ENCODE results near the gene ZNF57. TPM values are rescaled to one million over a fixed set of nuclear protein-coding genes. Genes with fewer than 3 reads are reported as not detected.
A peak's percentile ranks its signal among the peaks of the same experiment; 100 is the strongest.
"Not testable (repeated sequence)": the region's sequence is repeated elsewhere in the genome, so short reads cannot be mapped to it uniquely, and the experiment has no call there.

ZNF57 gene
- total RNA-seq, 1 donor from 2014 or later: 3.2 TPM

DNA sequence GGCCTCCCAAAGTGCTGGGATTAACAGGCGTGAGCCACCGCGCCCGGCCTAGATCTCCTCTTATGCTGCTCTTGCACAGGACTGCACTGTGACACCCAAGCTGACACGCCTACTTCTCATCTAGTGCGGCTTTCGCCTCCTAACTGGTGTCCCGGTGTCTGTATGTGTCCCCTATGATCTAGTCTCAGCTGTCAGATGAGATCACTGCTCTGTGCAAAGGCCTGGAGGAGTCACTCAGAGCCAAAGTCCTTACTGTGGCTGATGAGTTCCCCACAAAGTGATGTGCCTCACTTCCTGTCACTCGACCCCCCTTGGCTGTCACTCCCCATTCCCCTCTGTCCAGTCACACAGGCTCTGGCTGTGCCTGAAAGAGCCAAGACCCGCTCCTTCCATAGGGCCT lies 31.1 kb upstream of the ZNF57 start:
- intact Hi-C loops (cut with micrococcal nuclease): loop anchor here (10.0 kb wide), 1 partner anchor 225 kb away; no protein-coding TSS in a partner anchor
- Histone ChIP-seq H3K27me3 (ENCODE audit: low read depth) (no peaks in the 10 kb centered on the region), H3K4me1 (no peaks in the 10 kb centered on the region), H3K27ac (replicated peaks) (no peak overlapping the region), H3K4me3 (no peak overlapping the region), H3K9me3 (replicated peaks) (no peaks in the 10 kb centered on the region), H3K36me3 (no peaks in the 10 kb centered on the region)
- TF ChIP-seq, protein P1, sequence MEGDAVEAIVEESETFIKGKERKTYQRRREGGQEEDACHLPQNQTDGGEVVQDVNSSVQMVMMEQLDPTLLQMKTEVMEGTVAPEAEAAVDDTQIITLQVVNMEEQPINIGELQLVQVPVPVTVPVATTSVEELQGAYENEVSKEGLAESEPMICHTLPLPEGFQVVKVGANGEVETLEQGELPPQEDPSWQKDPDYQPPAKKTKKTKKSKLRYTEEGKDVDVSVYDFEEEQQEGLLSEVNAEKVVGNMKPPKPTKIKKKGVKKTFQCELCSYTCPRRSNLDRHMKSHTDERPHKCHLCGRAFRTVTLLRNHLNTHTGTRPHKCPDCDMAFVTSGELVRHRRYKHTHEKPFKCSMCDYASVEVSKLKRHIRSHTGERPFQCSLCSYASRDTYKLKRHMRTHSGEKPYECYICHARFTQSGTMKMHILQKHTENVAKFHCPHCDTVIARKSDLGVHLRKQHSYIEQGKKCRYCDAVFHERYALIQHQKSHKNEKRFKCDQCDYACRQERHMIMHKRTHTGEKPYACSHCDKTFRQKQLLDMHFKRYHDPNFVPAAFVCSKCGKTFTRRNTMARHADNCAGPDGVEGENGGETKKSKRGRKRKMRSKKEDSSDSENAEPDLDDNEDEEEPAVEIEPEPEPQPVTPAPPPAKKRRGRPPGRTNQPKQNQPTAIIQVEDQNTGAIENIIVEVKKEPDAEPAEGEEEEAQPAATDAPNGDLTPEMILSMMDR (IDR thresholded peaks at IDR 0.05; ENCODE audit: borderline replicate concordance): no peak
- no peak for DNase-seq

GRCh38 chr19:2872175-2872574 lies 28.6 kb upstream of the ZNF57 start:
- not testable (repeated sequence) for H3K36me3 ChIP-seq; H3K27ac ChIP-seq (replicated peaks); DNase-seq; H3K4me1 ChIP-seq; H3K4me3 ChIP-seq; H3K27me3 ChIP-seq (ENCODE audit: low read depth)
- intact Hi-C loops (cut with micrococcal nuclease): loop anchor here (10.0 kb wide), 1 partner anchor 227 kb away; no protein-coding TSS in a partner anchor
- TF ChIP-seq, protein P1 (IDR thresholded peaks at IDR 0.05; ENCODE audit: borderline replicate concordance): peak; percentile 33
- peaks cover 18% of the 10 kb centered on the region for H3K9me3 ChIP-seq (replicated peaks)

DNA sequence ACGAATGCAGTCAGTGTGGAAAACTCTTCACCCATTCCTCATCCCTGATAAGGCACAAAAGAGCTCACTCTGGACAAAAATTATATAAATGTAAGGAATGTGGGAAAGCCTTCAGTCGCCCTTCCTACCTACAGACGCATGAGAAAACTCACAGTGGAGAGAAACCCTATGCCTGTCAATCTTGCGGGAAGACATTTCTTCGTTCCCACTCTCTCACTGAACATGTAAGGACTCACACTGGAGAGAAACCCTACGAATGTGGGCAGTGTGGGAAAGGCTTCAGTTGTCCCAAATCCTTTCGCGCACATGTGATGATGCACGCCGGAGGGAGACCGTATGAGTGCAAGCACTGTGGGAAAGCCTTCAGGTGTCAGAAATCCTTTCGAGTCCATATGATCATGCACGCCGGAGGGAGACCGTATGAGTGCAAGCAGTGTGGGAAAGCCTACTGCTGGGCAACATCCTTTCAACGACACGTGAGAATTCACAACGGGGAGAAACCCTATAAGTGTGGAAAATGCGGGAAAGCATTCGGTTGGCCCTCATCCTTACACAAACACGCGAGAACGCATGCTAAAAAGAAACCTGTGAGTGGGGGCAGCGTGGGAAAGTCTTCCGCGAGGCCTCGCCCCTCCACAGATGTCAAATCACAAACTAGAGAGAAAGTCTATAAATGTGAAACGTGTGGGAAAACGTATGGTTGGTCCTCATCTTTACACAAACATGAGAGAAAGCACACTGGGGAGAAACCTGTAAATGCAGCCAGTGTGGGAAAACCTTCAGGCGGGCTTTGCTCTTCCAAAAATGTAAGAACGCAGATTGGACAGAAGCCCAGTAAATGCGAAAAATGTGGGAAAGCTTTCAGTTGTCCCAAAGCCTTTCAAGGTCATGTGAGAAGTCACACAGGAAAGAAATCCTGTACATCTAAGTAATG lies 23.1 kb upstream of the ZNF57 start:
- H3K4me1 ChIP-seq: no peaks in the 10 kb centered on the region
- no peaks in the 10 kb centered on the region for H3K36me3 ChIP-seq

DNA sequence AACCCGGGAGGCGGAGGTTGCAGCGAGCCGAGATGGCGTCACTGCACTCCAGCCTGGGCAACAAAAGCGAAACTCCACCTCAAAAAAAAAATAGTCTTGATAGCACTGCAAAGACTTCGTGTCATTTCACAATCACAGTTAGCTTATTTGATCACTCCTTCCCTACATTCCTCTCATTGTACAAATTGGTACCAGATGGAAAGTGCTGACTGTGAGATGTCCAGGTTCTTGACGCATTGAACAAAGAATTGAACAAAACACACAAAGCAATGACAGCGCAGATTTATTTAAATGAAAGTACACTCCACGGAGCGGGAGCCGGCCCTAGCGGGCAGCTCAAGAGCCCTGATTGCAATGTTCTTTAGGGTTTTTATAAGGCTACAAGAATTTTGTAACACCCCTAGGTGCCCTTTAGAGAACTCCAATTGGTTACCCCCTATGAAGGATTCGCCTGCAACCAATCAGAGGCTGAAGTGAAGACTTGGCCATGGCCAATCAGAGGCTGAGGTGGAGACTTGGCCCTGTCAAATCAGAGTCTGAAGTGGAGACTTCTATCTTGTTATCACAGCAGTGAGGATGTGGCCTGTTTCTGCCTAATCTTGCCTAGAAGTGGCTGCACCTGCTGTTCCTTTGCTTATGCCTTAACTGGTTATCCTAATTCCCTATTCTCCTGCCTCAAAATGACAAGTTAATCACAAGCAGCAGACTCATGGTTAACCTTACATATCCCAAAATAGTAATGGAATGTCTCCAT lies 16.9 kb upstream of the ZNF57 start:
- intact Hi-C loops (cut with micrococcal nuclease): no loop called here
- H3K27ac ChIP-seq (replicated peaks): no peak overlapping the region
- H3K4me1 ChIP-seq: no peaks in the 10 kb centered on the region

More for the DNA sequence above, 23.1 kb upstream of the ZNF57 start:
- Histone ChIP-seq H3K27ac (replicated peaks) (no peak overlapping the region), H3K9me3 (replicated peaks) (peaks cover 39% of the 10 kb centered on the region), H3K27me3 (ENCODE audit: low read depth) (no peaks in the 10 kb centered on the region), H3K4me3 (no peak overlapping the region)
- TF ChIP-seq, protein P1 (IDR thresholded peaks at IDR 0.05; ENCODE audit: borderline replicate concordance): no peak
- intact Hi-C loops (cut with micrococcal nuclease): loop anchor here (10.0 kb wide), 1 partner anchor 233 kb away; no protein-coding TSS in a partner anchor
- no peak for DNase-seq

GRCh38 chr19:2885736-2886135 lies 15.0 kb upstream of the ZNF57 start:
- no peaks in the 10 kb centered on the region for H3K9me3 ChIP-seq (replicated peaks)
- TF ChIP-seq, protein P1 (IDR thresholded peaks at IDR 0.05; ENCODE audit: borderline replicate concordance): no peak
- H3K27ac ChIP-seq (replicated peaks): no peak overlapping the region
- no peak overlapping the region for H3K4me3 ChIP-seq
- H3K36me3 ChIP-seq: no peaks in the 10 kb centered on the region
- intact Hi-C loops (cut with micrococcal nuclease): no loop called here
- no peaks in the 10 kb centered on the region for H3K27me3 ChIP-seq (ENCODE audit: low read depth)
- no peaks in the 10 kb centered on the region for H3K4me1 ChIP-seq
- no peak for DNase-seq

More for the DNA sequence above, 16.9 kb upstream of the ZNF57 start:
- TF ChIP-seq, protein P1 (IDR thresholded peaks at IDR 0.05; ENCODE audit: borderline replicate concordance): no peak
- peaks cover 5% of the 10 kb centered on the region for H3K9me3 ChIP-seq (replicated peaks)
- H3K27me3 ChIP-seq (ENCODE audit: low read depth): no peaks in the 10 kb centered on the region
- no peaks in the 10 kb centered on the region for H3K36me3 ChIP-seq
- H3K4me3 ChIP-seq: no peak overlapping the region
- DNase-seq: no peak
